HEK293T (cell line): Measurements from ENCODE around the gene RPN1.

Source experiments
- CTCF ChIA-PET: fragments of 350-600 bp; formaldehyde crosslinking; extraction: SDS; loops from one replicate; lab custom pipeline; 2021; ENCODE audit warnings: antibody characterized with exemption, inconsistent platforms; lab: Yijun Ruan, JAX
- POLR2A ChIA-PET: fragments of 350-600 bp; formaldehyde crosslinking; extraction: SDS; loops from one replicate; lab custom pipeline; 2020; ENCODE audit warnings: antibody characterized with exemption, inconsistent platforms; lab: Yijun Ruan, JAX
- DNase-seq: peaks from one replicate; pipeline ENCODE4 v3.0.0; 2012; ENCODE audit warnings: mixed read lengths; ENCODE audit errors: extremely low spot score
- ARNT ChIP-seq: fragments of 450-650 bp; IDR thresholded peaks from 2 replicates; pipeline ENCODE4 v1.6.1; 2017; ENCODE audit warnings: mild to moderate bottlenecking
- BHLHE40 ChIP-seq: fragments of 450-650 bp; IDR thresholded peaks from 2 replicates; pipeline ENCODE4 v1.6.1; 2016; ENCODE audit warnings: mild to moderate bottlenecking, moderate library complexity, borderline replicate concordance
- CTBP1 ChIP-seq: fragments of 450-650 bp; IDR thresholded peaks from 2 replicates; pipeline ENCODE4 v1.6.1; 2016; ENCODE audit warnings: borderline replicate concordance
- ELF4 ChIP-seq: fragments of 450-650 bp; IDR thresholded peaks from 2 replicates; pipeline ENCODE4 v1.6.1; 2017; ENCODE audit warnings: antibody characterized with exemption
- FOXA1 ChIP-seq: fragments of 450-650 bp; IDR thresholded peaks from 2 replicates; pipeline ENCODE4 v1.6.1; 2016; ENCODE audit warnings: mild to moderate bottlenecking
- FOXK2 ChIP-seq: fragments of 450-650 bp; IDR thresholded peaks from 2 replicates; pipeline ENCODE4 v1.6.1; 2016; ENCODE audit warnings: mild to moderate bottlenecking
- FOXM1 ChIP-seq: fragments of 450-650 bp; IDR thresholded peaks from 2 replicates; pipeline ENCODE4 v1.6.1; 2017; ENCODE audit warnings: mild to moderate bottlenecking, borderline replicate concordance
- HDGF ChIP-seq: fragments of 450-650 bp; IDR thresholded peaks from 2 replicates; pipeline ENCODE4 v1.6.1; 2017; ENCODE audit warnings: antibody characterized with exemption, borderline replicate concordance
- L3MBTL2 ChIP-seq: fragments of 450-650 bp; conservative IDR thresholded peaks from 2 replicates; pipeline ENCODE4 v1.6.1; 2016; ENCODE audit warnings: mild to moderate bottlenecking
- LEF1 ChIP-seq: fragments of 450-650 bp; IDR thresholded peaks from 2 replicates; pipeline ENCODE4 v1.6.1; 2017; ENCODE audit warnings: mild to moderate bottlenecking, borderline replicate concordance
- NFRKB ChIP-seq: fragments of 450-650 bp; IDR thresholded peaks from 2 replicates; pipeline ENCODE4 v1.6.1; 2016; ENCODE audit warnings: mild to moderate bottlenecking, moderate library complexity
- SP1 ChIP-seq: fragments of 450-650 bp; IDR thresholded peaks from 2 replicates; pipeline ENCODE4 v1.6.1; 2017
- SUZ12 ChIP-seq: fragments of 450-650 bp; IDR thresholded peaks from 2 replicates; pipeline ENCODE4 v1.6.1; 2016; ENCODE audit warnings: mild to moderate bottlenecking
- TARDBP ChIP-seq: fragments of 450-650 bp; IDR thresholded peaks from 2 replicates; pipeline ENCODE4 v1.6.1; 2016
- ZNF384 ChIP-seq: fragments of 450-650 bp; IDR thresholded peaks from 2 replicates; pipeline ENCODE4 v1.6.1; 2016
- TF ChIP-seq, protein P1 (sequence below): fragments of 450-650 bp; IDR thresholded peaks from 2 replicates; pipeline ENCODE4 v1.6.1; 2016

Gene RPN1

GRCh38 chr3:128621234-128621633, 29.4 kb downstream of the RPN1 start:
- POLR2A ChIA-PET, result no interaction called here
- DNase-seq, result no peak
- TF ChIP-seq NFRKB (no peak), FOXK2 (no peak), SUZ12 (no peak), FOXA1 (no peak), TARDBP (no peak), LEF1 (no peak), HDGF (no peak), ELF4 (no peak), FOXM1 (no peak), SP1 (no peak), L3MBTL2 (no peak), BHLHE40 (no peak), ARNT (no peak), ZNF384 (no peak), CTBP1 (no peak)
- TF ChIP-seq, protein P1, sequence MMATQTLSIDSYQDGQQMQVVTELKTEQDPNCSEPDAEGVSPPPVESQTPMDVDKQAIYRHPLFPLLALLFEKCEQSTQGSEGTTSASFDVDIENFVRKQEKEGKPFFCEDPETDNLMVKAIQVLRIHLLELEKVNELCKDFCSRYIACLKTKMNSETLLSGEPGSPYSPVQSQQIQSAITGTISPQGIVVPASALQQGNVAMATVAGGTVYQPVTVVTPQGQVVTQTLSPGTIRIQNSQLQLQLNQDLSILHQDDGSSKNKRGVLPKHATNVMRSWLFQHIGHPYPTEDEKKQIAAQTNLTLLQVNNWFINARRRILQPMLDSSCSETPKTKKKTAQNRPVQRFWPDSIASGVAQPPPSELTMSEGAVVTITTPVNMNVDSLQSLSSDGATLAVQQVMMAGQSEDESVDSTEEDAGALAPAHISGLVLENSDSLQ, result no peak
- CTCF ChIA-PET, result no interaction called here

DNA sequence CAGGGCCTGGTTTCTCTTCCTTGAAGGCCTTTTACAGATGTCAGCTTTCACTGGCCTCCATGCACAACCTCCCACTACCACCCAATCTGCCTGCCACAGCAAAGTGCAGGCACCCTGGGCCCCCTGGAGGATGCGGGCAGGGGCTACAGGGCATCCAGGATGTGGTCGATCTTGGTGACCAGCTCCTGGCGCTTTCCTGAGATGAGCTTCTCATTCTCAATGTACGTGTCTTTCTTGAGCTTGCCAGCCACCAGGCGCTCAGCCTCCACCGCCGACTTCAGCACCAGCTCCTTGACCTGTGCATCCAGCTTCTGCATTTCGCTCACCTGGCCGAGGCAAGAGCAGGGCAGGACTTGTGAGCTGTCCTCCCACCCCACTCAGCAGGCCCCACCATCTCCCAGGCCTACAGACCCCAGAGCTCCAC, 30.3 kb downstream of the RPN1 start:
- POLR2A ChIA-PET, result interaction anchor here (0.6 kb wide), 1 partner anchor 60 kb away, joined by 4 read pairs; no protein-coding TSS in a partner anchor
- CTCF ChIA-PET, result interaction anchor here (0.6 kb wide), 1 partner anchor 143 kb away, joined by 3 read pairs; no protein-coding TSS in a partner anchor
- no peak for DNase-seq
- TF ChIP-seq ARNT (no peak), ZNF384 (no peak), TARDBP (no peak), HDGF (no peak), CTBP1 (no peak), L3MBTL2 (no peak), FOXA1 (no peak)

DNA sequence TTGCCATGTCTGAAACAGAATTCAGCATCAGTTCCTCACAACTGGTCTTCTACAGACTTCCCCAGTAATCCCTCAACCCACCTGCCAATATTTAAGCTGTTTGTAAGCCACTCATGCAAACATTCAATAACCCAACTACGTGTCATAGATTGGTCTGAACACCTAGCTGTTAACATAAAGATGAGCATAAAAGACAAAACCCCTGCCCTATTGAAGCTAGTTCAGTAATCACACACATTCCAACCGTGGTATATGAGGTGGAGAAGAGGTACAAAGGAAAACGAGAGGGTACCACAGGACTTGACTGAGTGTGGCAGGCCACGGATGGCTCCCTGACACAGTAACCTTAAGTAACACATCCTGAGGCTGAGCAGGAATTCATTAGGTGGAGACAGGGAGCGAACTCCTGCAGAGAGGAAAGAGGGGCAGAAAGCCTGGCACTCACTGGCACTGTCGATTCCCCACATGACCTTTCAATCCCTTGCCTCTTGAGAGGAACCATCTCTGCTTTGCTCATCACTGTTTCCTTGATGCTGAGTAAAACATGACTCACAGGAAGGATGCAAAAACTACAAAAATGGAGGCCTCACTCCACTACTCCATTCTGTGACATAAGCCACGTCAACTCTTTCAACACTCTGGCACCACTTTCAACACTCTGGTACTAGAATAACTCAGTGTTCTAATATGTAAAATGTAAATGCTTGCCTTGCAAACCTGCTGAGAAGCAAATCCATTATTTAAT, 31.3 kb downstream of the RPN1 start:
- ChIA-PET POLR2A (interaction anchor here (1.6 kb wide), 1 partner anchor 61 kb away, joined by 4 read pairs; no protein-coding TSS in a partner anchor), CTCF (no interaction called here)
- no peak for DNase-seq
- TF ChIP-seq ARNT, result no peak
- no peak for TF ChIP-seq FOXK2
- no peak for TF ChIP-seq NFRKB
- TF ChIP-seq FOXA1, result no peak
- no peak for TF ChIP-seq BHLHE40
- TF ChIP-seq SP1, result no peak
- no peak for TF ChIP-seq L3MBTL2
- TF ChIP-seq FOXM1, result no peak
- no peak for TF ChIP-seq LEF1
- TF ChIP-seq HDGF, result no peak
- no peak for TF ChIP-seq TARDBP
- TF ChIP-seq SUZ12, result no peak
- no peak for TF ChIP-seq ELF4
- TF ChIP-seq CTBP1, result no peak
- no peak for TF ChIP-seq ZNF384
- TF ChIP-seq, protein P1, result no peak

DNA sequence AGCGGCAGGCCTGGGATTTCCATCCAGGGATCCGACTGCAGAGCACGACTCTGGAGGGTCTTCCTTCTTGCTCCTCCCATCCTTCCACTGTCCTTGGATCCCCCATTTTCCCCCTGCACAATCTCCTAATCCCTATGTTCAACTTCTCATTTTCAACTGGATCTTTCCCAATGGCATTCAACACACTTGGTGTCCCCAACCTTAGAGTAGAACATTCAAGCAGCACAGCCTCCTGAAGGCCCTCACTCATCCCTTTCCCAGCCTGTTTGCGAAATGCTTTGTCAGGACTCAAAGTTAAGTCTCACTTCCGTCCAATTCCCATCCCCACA, 32.3 kb downstream of the RPN1 start:
- no peak for DNase-seq
- TF ChIP-seq FOXK2 (no peak), LEF1 (no peak), ZNF384 (no peak), SP1 (no peak), L3MBTL2 (no peak)
- POLR2A ChIA-PET, result interaction anchor here (1.1 to 1.6 kb wide), 3 partner anchors 9 to 62 kb away, joined by 3 to 4 read pairs (median 4); no protein-coding TSS in a partner anchor
- CTCF ChIA-PET, result interaction anchor here (0.6 to 1.5 kb wide), 6 partner anchors 10 to 257 kb away, joined by 3 to 6 read pairs (median 3); no protein-coding TSS in a partner anchor

- TF ChIP-seq FOXM1 (no peak), ELF4 (no peak), CTBP1 (no peak), HDGF (0 out of 2 replicates have a peak, but pooled peaks have one; percentile 23), FOXA1 (no peak), ZNF384 (no peak), L3MBTL2 (peak; percentile 47), SP1 (no peak), TARDBP (no peak), BHLHE40 (no peak)
- peak; percentile 100 for DNase-seq
- CTCF ChIA-PET, result interaction anchor here (0.6 to 1.5 kb wide), 11 partner anchors 8 to 258 kb away, joined by 3 to 6 read pairs (median 3); no protein-coding TSS in a partner anchor
- POLR2A ChIA-PET, result interaction anchor here (0.7 to 1.6 kb wide), 7 partner anchors 10 to 63 kb away, joined by 3 to 4 read pairs (median 3); partner anchors contain the start of gene RPN1
Measured at GRCh38 chr3:128617557-128618397, 32.8 kb downstream of the RPN1 start.

- POLR2A ChIA-PET, result interaction anchor here (0.7 to 1.3 kb wide), 6 partner anchors 11 to 63 kb away, joined by 3 to 4 read pairs (median 3); partner anchors contain the start of gene RPN1
- DNase-seq, result no peak
- CTCF ChIA-PET, result interaction anchor here (0.7 to 1.5 kb wide), 9 partner anchors 8 to 258 kb away, joined by 3 to 5 read pairs (median 3); no protein-coding TSS in a partner anchor
- TF ChIP-seq, protein P1, result no peak
- no peak for TF ChIP-seq FOXK2
Measured at GRCh38 chr3:128617270-128617556, 33.4 kb downstream of the RPN1 start.
